Kasumi-1 (cell line): ENCODE data around the gene PIK3R5.

ENCODE experiments used
- DNase-seq, 2 experiments: peaks; one replicate each; lab custom pipeline; 2025; lab: John Stamatoyannopoulos, UW

PIK3R5 gene

DNA sequence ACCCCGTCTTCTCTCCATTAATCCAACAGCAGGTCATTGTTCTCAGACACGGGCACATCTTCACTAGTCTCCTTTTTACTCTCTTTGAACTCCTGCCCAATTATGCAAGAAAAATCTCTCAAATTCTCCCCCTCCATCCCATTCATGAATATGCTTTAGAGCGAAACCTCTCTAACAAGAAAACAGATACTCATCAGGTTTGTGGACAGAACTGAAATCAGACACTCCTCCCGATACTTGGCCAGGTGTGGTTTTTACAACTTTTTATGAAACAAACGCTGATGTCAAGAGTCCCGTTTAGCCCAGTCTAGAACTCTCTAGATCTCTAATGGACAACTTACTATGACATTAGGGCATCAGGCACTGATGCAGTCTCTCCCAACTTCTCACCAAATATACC, 40.9 kb downstream of the PIK3R5 start:
- no peak for DNase-seq

DNA sequence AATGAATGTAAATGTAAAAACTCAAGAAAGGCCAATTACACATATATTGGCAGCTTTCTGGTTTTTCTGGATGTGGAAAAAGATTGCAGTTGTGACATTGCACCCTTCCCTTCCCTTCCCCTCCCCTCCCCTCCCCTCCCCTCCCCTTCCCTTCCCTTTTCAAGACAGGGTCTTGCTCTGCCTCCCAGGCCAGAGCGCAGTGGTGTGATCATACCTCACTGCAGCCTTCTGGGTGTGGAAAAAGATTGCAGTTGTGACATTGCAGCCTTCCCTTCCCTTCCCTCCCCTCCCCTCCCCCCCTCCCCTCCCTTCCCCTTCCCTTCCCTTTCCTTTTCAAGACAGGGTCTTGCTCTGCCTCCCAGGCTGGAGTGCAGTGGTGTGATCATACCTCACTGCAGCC, 41.7 kb downstream of the PIK3R5 start:
- DNase-seq: no peak

DNA sequence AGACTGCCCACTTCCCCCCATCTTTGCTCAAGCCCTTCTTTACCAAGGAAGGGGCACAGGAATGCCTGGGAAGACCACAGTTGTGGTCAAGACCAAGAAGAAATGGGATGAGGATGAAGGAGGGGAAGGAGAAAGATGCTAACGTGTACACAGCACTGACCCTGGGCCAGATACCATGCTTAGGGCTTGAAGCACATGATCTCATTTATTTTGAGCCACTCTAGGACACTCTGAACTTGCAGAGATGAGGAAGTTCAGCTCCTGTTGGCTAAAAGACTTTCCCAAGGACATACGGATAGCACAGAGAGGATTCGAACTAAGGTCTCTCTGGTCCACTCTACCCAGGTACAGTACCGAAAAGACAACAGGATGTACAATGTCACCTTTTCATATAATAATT, 42.6 kb downstream of the PIK3R5 start:
- DNase-seq: peak; percentile 12 to 28

DNA sequence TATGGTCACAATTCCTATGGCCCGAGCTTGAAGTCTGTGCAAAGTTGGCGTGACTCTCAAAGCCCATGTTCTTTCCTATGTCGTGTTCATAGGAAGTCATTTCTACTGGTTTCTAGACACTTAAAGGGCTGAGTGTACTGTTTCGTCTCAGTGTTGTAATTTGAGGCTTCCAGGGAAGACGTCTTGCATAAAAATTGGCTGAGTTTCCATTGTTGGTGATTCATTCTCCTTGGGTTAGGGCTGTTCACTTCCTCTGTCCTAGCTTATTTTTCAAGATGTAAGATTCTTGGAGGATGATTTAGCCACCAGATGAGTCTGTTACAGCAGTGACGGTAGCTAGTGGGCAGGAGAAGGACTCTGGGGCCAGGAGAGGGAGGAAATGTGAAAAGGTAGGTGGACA, 43.1 kb downstream of the PIK3R5 start:
- DNase-seq: peak; percentile 73 to 79

DNA sequence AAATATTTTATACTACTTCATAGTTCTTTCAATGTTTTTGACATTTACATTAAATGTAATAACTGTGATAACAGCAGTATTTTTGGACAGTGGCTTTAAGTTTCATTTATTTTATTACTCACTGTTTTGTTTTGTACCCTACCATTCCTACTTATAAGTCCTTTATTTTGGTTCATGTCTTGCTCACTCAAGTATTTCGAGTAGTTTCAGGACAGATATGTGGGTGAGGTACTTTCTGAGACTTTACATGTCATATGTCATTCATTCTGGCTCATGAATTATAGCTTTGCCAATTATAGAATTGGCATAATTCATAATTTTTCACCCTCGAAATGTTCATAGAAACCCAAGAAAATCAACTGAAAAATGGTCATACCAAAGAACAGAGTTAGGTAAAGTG, 44.4 kb downstream of the PIK3R5 start:
- no peak for DNase-seq

DNA sequence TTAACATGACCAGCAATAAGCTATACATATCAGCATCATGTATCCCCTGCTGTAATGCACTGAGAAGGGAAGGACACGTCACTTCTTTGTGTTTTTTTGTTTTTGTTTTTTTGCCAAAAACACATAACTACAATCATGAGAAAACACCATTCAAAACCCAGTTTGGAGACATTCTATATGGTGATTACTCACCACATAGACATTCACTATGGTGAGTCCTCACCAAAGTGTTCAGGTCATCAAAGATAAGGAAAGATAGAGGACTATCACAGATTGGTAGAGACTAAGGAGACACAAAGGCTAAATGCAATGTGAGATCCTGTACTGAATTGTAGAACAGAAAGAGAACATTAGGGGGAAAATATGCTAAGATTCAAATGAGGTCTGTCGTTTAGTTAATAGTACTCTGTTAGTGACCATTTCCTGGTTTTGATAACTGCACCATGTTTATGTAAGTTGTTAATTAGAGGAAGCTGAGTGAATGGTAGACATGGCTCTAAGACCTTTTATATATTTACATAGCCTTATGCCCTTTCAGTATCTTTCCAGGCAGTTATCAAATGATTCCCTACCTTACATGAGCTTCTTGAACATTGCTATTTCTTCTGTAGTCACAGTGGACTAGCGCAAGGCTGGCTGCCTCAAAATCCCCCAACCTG, 46.6 kb downstream of the PIK3R5 start:
- no peak for DNase-seq

DNA sequence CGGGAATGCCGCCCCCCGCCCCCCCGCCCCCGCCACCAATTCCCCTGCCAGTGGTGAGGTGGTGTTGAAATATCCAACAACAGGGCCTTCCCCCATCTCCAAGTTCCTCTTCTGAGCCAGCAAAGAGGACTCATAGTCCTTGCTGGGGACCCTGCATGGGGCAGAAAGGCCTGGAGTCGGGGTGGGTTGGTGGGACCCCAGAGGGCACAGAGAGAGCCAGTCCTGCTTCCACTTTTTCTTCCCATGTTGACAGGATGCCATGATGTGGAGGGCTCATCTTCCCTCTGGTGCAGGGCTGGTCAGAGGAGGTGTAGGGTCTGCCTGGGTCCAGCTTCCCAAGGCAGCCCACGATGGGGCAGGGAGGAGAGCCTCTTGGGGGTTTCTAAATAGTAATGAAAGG, 49.0 kb downstream of the PIK3R5 start:
- DNase-seq: peak; percentile 13 to 35

DNA sequence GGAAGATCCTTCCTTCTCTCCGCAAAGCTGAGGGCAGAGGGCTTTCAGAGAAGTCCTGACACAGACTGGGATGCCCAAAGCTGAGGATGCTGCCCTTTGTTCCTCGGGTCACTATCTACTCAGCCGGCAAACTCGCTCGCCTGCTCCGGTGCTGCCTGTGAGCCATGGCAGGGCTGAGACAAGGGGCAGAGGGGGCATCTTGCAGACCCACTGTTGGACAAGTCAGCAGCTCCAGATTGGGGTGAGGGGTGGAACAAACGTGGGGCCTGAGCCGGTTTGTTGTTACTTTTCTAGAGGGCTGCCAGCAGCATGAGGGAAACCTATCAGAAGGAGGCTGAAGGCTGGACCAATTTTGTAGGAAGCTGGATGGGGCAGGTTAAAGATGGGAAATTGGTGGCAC, 51.0 kb downstream of the PIK3R5 start:
- DNase-seq: no peak

DNA sequence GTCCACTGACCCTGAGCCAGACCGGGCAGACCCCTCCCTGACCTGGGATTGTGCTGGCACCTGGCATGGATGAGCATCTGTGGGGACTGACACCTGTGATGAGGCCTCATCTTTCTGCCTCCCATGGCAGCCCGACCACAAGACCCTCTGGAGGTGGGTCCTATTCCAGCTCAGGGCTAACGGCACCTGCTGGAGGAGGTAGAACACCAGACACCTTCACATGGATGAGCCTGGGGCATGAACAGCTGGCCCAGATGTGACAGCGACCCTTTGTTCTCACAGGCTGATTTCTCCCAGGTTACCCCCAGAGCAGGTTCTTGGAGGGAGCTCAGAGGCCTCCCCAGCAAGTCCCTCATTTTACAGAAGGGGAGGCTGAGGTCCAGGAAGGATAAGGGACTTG, 51.6 kb downstream of the PIK3R5 start:
- DNase-seq: no peak

DNA sequence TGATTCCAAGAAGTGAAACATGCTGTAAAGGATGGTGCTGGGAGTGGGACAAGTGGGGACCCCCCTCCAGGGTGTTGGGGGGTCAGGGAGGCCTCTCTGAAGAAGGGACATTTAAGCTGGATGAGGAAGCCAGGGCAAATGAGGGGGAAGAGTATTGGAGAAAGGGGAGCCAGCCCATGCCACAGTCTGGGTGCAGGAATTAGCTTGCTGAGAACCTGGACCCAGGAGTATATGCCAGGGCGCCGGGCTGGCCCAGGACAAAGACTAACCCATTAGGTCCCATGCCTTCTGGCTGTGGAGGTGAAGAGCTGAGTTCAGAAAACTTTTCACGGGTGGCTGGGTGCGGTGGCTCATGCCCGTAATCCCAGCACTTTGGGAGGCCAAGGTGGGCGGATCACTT, 52.4 kb downstream of the PIK3R5 start:
- no peak for DNase-seq

DNA sequence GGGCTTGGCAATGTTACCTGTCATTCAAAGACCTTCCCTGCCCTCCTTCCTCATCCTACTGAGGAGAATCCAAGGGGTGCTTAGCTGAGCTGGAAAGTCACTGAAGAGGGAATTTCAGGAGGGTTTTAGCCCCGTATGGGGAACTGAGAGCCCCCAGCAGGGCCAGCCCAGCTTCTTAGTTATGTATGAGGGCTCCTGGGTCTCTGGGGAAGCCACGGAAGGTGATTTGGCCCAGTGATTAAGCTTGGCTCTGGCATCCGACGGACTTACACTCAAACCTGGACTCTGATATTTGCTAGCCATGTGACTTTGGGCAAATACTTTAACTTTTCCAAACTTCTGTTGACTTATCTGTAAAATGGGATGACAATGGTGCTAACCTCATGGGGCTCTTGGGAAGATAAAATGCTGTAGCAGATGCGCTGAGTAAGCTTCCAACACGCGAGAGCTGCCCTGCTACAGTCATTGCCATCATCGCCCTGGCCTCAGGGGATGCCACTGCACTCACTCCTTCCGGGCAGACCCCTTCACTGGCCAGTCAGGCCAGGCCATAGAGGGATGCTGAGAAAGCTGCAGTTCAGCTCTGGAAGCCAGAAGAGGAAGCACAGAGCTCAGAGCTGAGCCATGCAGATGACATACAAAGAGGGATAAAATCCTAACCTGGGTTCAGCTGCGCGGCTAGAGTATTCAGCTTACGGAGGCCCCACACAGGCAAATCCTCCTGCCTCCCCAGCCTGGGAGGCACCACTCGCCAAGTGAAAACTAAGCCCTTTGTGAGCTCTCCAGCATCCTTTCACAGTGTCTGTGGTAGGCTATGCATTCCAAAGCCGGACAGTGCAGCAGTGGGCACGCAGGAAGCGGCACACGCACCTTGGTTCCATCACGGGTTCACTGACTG, 53.2 kb downstream of the PIK3R5 start:
- no peak for DNase-seq

DNA sequence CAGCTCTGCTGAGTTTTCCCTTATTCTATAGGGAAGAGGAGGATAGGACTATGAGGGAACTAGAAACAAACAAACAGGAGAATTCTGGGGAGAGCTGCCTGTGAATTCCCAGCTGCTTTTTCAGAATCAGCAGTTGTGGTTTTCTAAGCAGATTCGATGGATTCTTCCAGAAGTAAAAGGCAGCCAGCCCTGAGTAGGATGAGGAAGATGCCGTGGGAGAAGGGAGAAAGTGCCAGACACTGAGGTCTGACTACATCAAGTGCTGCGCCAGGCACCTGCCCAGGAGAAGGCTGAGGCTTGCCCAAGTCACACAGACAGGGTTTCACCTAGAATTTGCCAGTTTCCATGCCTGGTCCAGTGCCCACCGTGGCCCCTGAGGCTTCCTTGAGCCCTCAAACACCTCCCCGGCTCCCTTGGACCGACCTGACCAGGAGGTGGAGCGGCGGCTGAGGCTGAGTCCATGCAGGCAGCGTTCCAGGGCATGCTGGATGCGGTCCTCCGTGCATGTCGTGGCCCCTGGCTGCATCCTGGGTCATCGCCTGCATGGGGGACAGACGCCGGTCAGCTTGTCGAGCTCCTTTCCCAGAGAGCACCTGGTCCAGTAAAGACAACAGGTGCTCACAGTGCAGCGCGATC, 54.4 kb downstream of the PIK3R5 start:
- DNase-seq: no peak

DNA sequence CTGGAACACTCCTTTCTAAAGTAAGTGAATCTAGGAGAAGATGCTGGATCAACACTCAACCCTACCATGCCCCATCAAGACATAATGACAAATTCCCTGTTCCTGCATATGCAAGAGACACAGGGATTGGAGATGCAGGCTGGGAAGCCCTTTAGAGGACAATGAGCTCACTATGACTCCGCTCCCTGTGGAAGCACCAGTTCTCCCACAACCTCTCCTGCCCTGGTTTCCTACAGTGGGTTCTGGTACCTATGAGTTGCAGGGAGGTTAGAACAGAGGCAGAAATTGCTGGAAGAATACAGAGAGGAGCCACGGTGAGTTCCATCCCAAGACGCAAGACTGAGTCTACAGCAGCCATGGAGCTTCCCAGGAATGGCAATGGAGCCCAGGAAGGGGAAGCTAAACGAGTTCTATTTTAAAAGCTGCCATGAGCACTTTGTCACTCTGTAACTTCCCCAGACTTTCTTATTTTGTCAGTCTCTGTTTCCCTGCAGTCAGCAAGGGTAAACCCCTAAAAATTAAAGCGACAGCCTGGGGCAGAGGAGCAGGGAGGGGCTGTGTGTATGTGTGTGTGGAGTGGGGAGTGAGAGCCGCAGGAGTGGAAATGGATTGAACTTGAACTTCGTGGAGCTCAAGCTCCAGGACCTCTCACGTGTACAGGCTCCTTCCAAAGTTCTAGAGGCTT, 55.8 kb downstream of the PIK3R5 start:
- no peak for DNase-seq

DNA sequence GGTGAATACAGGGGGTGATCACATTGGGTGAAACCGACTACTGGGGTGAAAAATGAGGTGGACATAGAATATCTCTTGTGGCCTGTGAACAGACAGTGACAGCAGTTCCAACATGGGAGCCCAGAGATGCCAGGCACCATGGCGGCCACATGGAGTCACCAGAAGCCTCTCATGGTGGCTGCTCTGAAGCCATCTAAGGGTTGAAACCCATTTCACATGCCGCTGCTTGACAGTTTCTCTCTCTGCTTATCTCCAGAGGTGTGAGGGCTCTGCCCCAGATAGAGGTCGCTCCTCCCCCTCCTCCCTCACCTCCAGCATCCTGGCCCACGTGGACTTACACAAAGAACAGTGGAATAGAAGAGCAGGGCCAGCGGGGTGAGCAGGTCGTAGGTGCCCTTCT, 60.2 kb downstream of the PIK3R5 start:
- DNase-seq: no peak

DNA sequence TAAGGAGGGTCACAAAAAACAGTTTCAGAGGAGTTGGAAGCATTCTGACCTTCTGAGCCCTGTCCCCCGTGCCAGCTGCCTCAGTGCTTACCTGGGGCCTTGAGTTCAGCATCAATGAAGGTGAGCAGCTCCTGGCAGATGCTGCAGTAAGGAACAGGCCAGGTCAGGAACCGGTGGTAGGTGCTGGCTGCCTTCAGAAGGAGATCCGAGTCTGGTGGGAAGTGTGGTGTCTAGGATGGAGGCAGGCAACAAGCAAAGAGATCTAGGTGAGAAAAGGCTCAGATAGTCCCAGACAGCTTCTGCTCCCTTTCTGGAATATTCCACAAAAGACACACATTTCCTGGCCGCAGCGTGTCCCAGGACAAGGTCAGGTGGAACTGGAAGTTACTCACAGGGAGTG, 60.8 kb downstream of the PIK3R5 start:
- no peak for DNase-seq

DNA sequence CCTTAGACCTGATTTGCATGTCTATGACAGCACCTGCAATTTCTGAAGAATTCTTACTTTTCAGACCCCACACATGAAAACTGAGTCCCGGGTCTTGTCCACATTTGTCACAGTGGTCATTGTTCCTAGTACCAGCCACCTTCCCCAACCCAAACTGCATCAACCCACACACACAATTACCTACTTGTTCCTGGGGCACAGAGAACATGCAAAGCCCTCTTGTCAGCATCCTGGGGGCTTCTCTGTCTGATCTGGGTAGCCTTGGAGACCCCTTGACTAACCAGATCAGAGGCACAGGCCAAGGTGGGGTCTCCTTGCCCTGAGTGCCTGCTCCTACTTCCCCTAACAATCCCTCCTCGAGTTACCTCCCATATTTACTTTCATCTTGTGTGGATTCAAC, 61.3 kb downstream of the PIK3R5 start:
- no peak for DNase-seq

DNA sequence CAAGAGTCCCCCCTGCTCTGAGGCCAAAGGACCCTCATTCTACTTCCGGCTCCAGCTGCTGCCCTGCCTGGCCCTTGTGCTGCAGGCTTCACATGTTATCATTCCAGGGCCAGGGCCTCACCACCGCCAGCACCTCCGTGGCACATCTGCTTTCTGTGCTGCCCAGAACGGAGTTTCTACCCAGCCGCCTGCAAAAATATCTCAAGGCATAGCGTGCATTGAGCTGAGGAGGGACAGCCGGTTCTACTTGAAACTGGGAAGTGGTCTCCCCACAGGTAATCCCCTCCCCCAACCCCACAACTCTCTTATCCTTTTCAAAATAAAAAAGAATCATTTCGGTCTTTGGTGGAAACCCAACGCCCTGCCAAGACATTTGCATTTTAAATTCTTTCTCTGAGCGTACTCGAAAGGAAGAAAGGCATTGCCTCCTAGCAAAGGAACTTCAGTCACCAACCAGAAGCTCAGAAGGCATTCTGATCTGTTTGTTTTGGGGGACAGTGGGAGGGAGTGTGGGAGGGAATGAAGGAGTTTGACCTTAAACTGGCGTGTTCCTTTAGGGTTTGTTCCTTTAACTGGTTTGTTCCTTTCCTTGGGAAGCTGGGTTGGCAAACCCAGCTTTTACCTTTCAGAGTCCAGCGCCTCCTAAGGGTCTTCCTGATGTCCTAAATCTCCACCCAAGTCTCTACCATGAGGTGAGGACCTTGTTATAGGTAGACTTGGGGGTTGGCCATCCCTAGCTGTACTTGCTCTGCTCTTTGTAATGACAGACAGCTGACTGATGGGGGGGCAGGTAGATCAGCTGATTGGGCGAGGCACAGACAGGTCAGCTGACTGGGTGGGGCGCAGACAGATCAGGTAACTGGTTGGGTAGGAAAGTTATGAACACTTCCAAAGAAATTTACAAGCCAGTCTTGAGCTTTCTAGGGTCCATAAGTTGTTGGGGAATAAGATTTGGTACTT, 64.6 kb downstream of the PIK3R5 start:
- no peak for DNase-seq

DNA sequence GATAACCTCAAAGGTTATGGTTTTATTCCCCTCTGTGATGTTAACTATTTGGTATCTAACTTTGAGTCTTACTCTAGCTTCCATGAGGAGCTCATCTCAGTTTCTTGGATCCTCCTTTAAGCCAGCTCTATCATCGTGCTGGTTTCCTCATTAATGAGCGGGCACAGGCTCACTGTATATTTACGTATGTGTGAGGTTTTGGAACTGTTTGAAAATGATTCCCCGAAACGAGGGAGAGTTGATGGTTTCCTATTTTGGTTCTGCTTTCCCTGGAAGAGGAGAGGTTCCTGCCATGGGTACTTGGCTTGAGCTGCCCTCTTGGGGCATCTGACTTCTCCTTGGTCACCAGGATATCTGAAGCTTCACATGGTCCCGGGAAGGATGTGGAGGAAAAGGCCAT, 65.3 kb downstream of the PIK3R5 start:
- no peak for DNase-seq

DNA sequence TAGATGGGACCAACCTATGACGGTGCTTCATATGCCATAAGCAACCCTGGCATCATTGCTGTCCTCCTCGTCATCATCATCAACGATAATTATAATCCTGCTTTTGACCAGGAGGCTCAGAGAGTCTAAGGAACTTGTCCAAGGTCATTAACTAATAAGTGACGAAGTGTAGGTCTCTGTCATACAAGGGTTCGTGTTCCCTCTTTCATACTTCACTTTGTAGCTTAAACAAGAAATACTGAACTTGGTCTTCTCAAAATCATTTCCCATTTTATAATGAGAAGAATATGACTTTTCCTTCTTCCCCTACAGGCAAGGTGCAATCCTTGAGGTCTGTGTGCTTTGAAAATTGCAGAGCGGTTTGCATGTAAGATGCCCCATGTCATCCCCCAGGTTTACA, 66.9 kb downstream of the PIK3R5 start:
- no peak for DNase-seq

DNA sequence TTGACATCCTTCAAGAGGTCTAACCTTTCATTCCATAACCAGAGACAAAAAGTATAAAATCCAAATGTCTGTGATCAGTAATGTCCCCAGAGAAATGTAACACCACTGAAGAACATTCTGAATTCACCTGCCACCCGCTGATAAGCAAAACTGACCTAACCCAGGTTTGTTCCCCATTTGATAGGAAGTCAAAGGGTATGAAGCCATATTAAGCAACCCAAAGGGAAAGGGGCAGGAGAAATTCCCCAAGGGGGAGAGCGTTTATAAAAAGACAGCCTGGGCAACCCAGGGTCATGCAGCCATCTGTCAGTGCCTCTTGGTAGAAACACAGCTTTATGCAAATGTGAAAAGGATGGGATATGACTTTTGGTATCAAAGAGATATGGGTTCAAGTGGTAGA, 67.4 kb downstream of the PIK3R5 start:
- DNase-seq: no peak
